DOHH2 (cell line): ENCODE measurements around the gene UBTD1.

ENCODE experiments used
- EZH2phosphoT487 ChIP-seq: fragments of 200-600 bp; sonication (generic); IDR thresholded peaks from 2 replicates; pipeline ENCODE4 v1.6.1; 2017; ENCODE audit warnings: borderline replicate concordance, mild to moderate bottlenecking, antibody characterized with exemption, low read length, moderate library complexity, mixed read lengths
- TF ChIP-seq, protein P1 (sequence below): fragments of 200-600 bp; sonication (generic); IDR thresholded peaks from one replicate; pipeline ENCODE4 v1.5.1; 2014; ENCODE audit warnings: antibody characterized with exemption, mild to moderate bottlenecking, low read depth, low read length; ENCODE audit not compliant: poor library complexity, severe bottlenecking

DNA sequence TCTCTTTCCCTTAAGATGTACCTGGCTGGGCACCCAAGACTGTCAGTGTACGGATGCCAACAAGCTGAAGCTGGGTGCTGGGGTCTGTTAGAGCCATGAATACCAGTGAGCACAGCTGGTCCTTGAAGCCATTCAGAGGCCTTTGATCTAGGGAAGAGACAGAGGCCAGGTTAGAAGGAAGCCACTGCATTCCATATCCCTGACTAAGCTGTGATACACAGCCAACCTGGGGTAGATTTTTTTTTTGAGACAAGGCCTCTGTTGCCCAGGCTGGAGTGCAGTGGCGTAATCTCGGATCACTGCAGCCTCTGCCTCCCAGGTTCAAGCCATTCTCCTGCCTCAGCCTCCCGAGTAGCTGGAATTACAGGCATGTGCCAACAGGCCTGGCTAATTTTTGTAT lies 32.0 kb upstream of the UBTD1 start:
- TF ChIP-seq, protein P1, sequence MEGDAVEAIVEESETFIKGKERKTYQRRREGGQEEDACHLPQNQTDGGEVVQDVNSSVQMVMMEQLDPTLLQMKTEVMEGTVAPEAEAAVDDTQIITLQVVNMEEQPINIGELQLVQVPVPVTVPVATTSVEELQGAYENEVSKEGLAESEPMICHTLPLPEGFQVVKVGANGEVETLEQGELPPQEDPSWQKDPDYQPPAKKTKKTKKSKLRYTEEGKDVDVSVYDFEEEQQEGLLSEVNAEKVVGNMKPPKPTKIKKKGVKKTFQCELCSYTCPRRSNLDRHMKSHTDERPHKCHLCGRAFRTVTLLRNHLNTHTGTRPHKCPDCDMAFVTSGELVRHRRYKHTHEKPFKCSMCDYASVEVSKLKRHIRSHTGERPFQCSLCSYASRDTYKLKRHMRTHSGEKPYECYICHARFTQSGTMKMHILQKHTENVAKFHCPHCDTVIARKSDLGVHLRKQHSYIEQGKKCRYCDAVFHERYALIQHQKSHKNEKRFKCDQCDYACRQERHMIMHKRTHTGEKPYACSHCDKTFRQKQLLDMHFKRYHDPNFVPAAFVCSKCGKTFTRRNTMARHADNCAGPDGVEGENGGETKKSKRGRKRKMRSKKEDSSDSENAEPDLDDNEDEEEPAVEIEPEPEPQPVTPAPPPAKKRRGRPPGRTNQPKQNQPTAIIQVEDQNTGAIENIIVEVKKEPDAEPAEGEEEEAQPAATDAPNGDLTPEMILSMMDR = no peak
- no peak for TF ChIP-seq EZH2phosphoT487
